Trophoblast cell (in vitro differentiated cells and primary cell): Measurements from ENCODE around the gene MRPL23.

Experiments used
- DNase-seq, 2 donors: peaks; one replicate each; pipeline ENCODE4 v3.0.0-alpha.2; 2016
- H2AFZ ChIP-seq: 2 replicates; pipeline ENCODE4 v1.6.1; 2013; ENCODE audit warnings: low read length, moderate library complexity, mild to moderate bottlenecking; ENCODE audit not compliant: insufficient read depth, poor library complexity
- H2AK5ac ChIP-seq: 2 replicates; pipeline ENCODE4 v1.6.1; 2013; ENCODE audit warnings: mild to moderate bottlenecking, low read length
- H2BK120ac ChIP-seq: 2 replicates; pipeline ENCODE4 v1.6.1; 2013; ENCODE audit warnings: low read length, mild to moderate bottlenecking, moderate library complexity; ENCODE audit not compliant: insufficient read depth, poor library complexity
- H2BK12ac ChIP-seq: 2 replicates; pipeline ENCODE4 v1.6.1; 2013; ENCODE audit warnings: mild to moderate bottlenecking, low read length, moderate library complexity
- H2BK5ac ChIP-seq: 2 replicates; pipeline ENCODE4 v1.6.1; 2013; ENCODE audit warnings: low read length, low read depth, moderate library complexity, mild to moderate bottlenecking; ENCODE audit not compliant: poor library complexity
- H3K14ac ChIP-seq: 2 replicates; pipeline ENCODE4 v1.6.1; 2013; ENCODE audit warnings: mild to moderate bottlenecking, low read length
- H3K18ac ChIP-seq: 2 replicates; pipeline ENCODE4 v1.6.1; 2013; ENCODE audit warnings: mild to moderate bottlenecking, low read length
- H3K23ac ChIP-seq: 2 replicates; pipeline ENCODE4 v1.6.1; 2013; ENCODE audit warnings: low read length
- H3K27ac ChIP-seq: 2 replicates; pipeline ENCODE4 v1.5.1; 2013; ENCODE audit warnings: low read depth, mild to moderate bottlenecking, inconsistent platforms, low read length, moderate library complexity
- H3K27me3 ChIP-seq: 2 replicates; pipeline ENCODE4 v1.6.1; 2013; ENCODE audit warnings: inconsistent platforms, mild to moderate bottlenecking, low read length, moderate library complexity; ENCODE audit not compliant: insufficient read depth
- H3K36me3 ChIP-seq, 2 experiments: 1 replicate in 1 of 2; 2 replicates in 1 of 2; pipeline ENCODE4 v1.6.1; 2013; ENCODE audit warnings: low read length in 2 of 2, mild to moderate bottlenecking in 2 of 2, moderate library complexity in 1 of 2; ENCODE audit not compliant: insufficient read depth in 2 of 2, control insufficient read depth in 1 of 2
- H3K4ac ChIP-seq: 2 replicates; pipeline ENCODE4 v1.6.1; 2013; ENCODE audit warnings: low read depth, mild to moderate bottlenecking, low read length, moderate library complexity
- H3K4me1 ChIP-seq, 2 experiments: 1 replicate in 1 of 2; 2 replicates in 1 of 2; pipeline ENCODE4 v1.6.1; 2013; ENCODE audit warnings: low read length in 2 of 2, mild to moderate bottlenecking in 2 of 2, moderate library complexity in 1 of 2; ENCODE audit not compliant: insufficient read depth in 2 of 2, control insufficient read depth in 1 of 2
- H3K4me2 ChIP-seq: 2 replicates; pipeline ENCODE4 v1.6.1; 2013; ENCODE audit warnings: inconsistent platforms, mild to moderate bottlenecking, low read length, moderate library complexity
- H3K4me3 ChIP-seq: 2 replicates; pipeline ENCODE4 v1.5.1; 2013; ENCODE audit warnings: mild to moderate bottlenecking, low read depth, low read length, inconsistent platforms
- H3K79me1 ChIP-seq: one replicate; pipeline ENCODE4 v1.6.1; 2013; ENCODE audit warnings: low read length
- H3K79me2 ChIP-seq: 2 replicates; pipeline ENCODE4 v1.6.1; 2013; ENCODE audit warnings: low read length, mild to moderate bottlenecking; ENCODE audit not compliant: control insufficient read depth, insufficient read depth, poor library complexity
- H3K9ac ChIP-seq: 2 replicates; pipeline ENCODE4 v1.6.1; 2013; ENCODE audit warnings: mild to moderate bottlenecking, low read length
- H3K9me3 ChIP-seq: 2 replicates; pipeline ENCODE4 v1.6.1; 2013; ENCODE audit warnings: low read depth, mild to moderate bottlenecking, control low read depth, inconsistent platforms, low read length; ENCODE audit not compliant: insufficient read depth
- H4K12ac ChIP-seq: 2 replicates; pipeline ENCODE4 v1.6.1; 2013; ENCODE audit warnings: low read depth, mild to moderate bottlenecking, low read length, moderate library complexity
- H4K8ac ChIP-seq: 2 replicates; pipeline ENCODE4 v1.6.1; 2013; ENCODE audit warnings: low read depth, mild to moderate bottlenecking, low read length, moderate library complexity
- H4K91ac ChIP-seq: one replicate; pipeline ENCODE4 v1.6.1; 2013; ENCODE audit warnings: low read depth, mild to moderate bottlenecking, low read length, moderate library complexity
- WGBS: extraction: QIAGEN DNeasy Blood & Tissue Kit; methylation state at CpG from one replicate; pipeline ENCODE4 v1.1.7; 2013; ENCODE audit warnings: missing lambda C conversion rate; ENCODE audit not compliant: insufficient read length, insufficient coverage; ENCODE audit errors: extremely low coverage; 5-methylcytosine and 5-hydroxymethylcytosine counted together

MRPL23 gene

GRCh38 chr11:1978720-1979473 is 31.8 kb downstream of the MRPL23 start:
- Histone ChIP-seq H2BK120ac (no peak overlapping the region), H3K36me3 (no peaks in the 10 kb centered on the region), H3K4me3 (no peak overlapping the region), H3K4me2 (no peak overlapping the region), H3K4me1 (peaks cover 2 to 4% of the 10 kb centered on the region in 2 experiments), H3K18ac (no peak overlapping the region), H3K9ac (no peak overlapping the region), H4K8ac (no peak overlapping the region), H4K12ac (no peak overlapping the region), H3K27me3 (no peaks in the 10 kb centered on the region), H2BK12ac (no peak overlapping the region), H3K79me2 (no peaks in the 10 kb centered on the region), H4K91ac (no peak overlapping the region), H2AK5ac (no peak overlapping the region), H3K14ac (no peak overlapping the region), H3K23ac (no peak overlapping the region), H3K79me1 (peaks cover 7% of the 10 kb centered on the region), H3K27ac (no peak overlapping the region), H3K4ac (no peak overlapping the region), H2AFZ (no peak overlapping the region), H3K9me3 (no peaks in the 10 kb centered on the region), H2BK5ac (no peak overlapping the region)
- no CpG with 5 or more reads among the region's 26 CpGs for WGBS
- no peak for DNase-seq

GRCh38 chr11:1979607-1980006 is 32.5 kb downstream of the MRPL23 start:
- no peaks in the 10 kb centered on the region for H3K36me3 ChIP-seq
- H3K9ac ChIP-seq, result no peak overlapping the region
- no peak for DNase-seq
- no peaks in the 10 kb centered on the region for H3K79me2 ChIP-seq
- no peak overlapping the region for H2AK5ac ChIP-seq
- peaks cover 2 to 4% of the 10 kb centered on the region in 2 experiments for H3K4me1 ChIP-seq
- H3K4me2 ChIP-seq, result no peak overlapping the region
- WGBS, result no CpG with 5 or more reads among the region's 11 CpGs
- H3K27me3 ChIP-seq, result no peaks in the 10 kb centered on the region
- H3K14ac ChIP-seq, result no peak overlapping the region
- H2BK5ac ChIP-seq, result peak overlapping the region; percentile 76
- no peak overlapping the region for H2AFZ ChIP-seq
- H4K91ac ChIP-seq, result peak overlapping the region; percentile 62
- H2BK12ac ChIP-seq, result no peak overlapping the region
- H3K4me3 ChIP-seq, result no peak overlapping the region
- H3K4ac ChIP-seq, result no peak overlapping the region
- no peak overlapping the region for H3K23ac ChIP-seq
- H3K27ac ChIP-seq, result no peak overlapping the region
- no peak overlapping the region for H4K8ac ChIP-seq
- no peaks in the 10 kb centered on the region for H3K9me3 ChIP-seq
- H3K18ac ChIP-seq, result no peak overlapping the region
- H3K79me1 ChIP-seq, result peaks cover 7% of the 10 kb centered on the region
- no peak overlapping the region for H4K12ac ChIP-seq
- no peak overlapping the region for H2BK120ac ChIP-seq

- no peaks in the 10 kb centered on the region for H3K9me3 ChIP-seq
- H3K79me1 ChIP-seq, result peaks cover 7% of the 10 kb centered on the region
- no peak overlapping the region for H2AK5ac ChIP-seq
- H3K4me2 ChIP-seq, result no peak overlapping the region
- no peak overlapping the region for H3K23ac ChIP-seq
- no peak overlapping the region for H4K12ac ChIP-seq
- no peak overlapping the region for H2BK12ac ChIP-seq
- WGBS, result no CpG with 5 or more reads among the region's 26 CpGs
- H2AFZ ChIP-seq, result no peak overlapping the region
- H3K18ac ChIP-seq, result no peak overlapping the region
- H3K36me3 ChIP-seq, result no peaks in the 10 kb centered on the region
- no peak overlapping the region for H3K9ac ChIP-seq
- no peaks in the 10 kb centered on the region for H3K79me2 ChIP-seq
- H3K4me1 ChIP-seq, result peaks cover 2 to 4% of the 10 kb centered on the region in 2 experiments
- peak overlapping the region; percentile 99 for H4K91ac ChIP-seq
- no peak overlapping the region for H2BK5ac ChIP-seq
- H3K27ac ChIP-seq, result no peak overlapping the region
- no peaks in the 10 kb centered on the region for H3K27me3 ChIP-seq
- H3K14ac ChIP-seq, result no peak overlapping the region
- no peak for DNase-seq
- H3K4ac ChIP-seq, result peak overlapping the region; percentile 83
- no peak overlapping the region for H3K4me3 ChIP-seq
- no peak overlapping the region for H4K8ac ChIP-seq
- H2BK120ac ChIP-seq, result peak overlapping the region; percentile 90
These were observed 35.9 kb downstream of the MRPL23 start for GRCh38 chr11:1982873-1983600.

GRCh38 chr11:1983601-1983961 is 36.4 kb downstream of the MRPL23 start:
- H2BK120ac ChIP-seq, result peak overlapping the region; percentile 90
- H3K18ac ChIP-seq, result peak overlapping the region; percentile 90
- peak overlapping the region; percentile 93 for H2BK5ac ChIP-seq
- H3K27ac ChIP-seq, result peak overlapping the region; percentile 61
- H4K91ac ChIP-seq, result peak overlapping the region; percentile 99
- H2BK12ac ChIP-seq, result peak overlapping the region; percentile 98
- H3K23ac ChIP-seq, result no peak overlapping the region
- no peak overlapping the region for H3K9ac ChIP-seq
- peak overlapping the region; percentile 99 for H2AK5ac ChIP-seq
- no peak overlapping the region for H2AFZ ChIP-seq
- no peaks in the 10 kb centered on the region for H3K79me2 ChIP-seq
- no peak overlapping the region for H3K4me2 ChIP-seq
- peak overlapping the region; percentile 85 for H4K8ac ChIP-seq
- H3K27me3 ChIP-seq, result no peaks in the 10 kb centered on the region
- no CpG with 5 or more reads among the region's 12 CpGs for WGBS
- peak overlapping the region; percentile 98 for H3K14ac ChIP-seq
- H3K4me1 ChIP-seq, result peaks cover 4% of the 10 kb centered on the region in 2 experiments
- H3K36me3 ChIP-seq, result no peaks in the 10 kb centered on the region
- peak overlapping the region; percentile 83 for H3K4ac ChIP-seq
- DNase-seq, result no peak
- H4K12ac ChIP-seq, result no peak overlapping the region
- H3K4me3 ChIP-seq, result no peak overlapping the region
- no peaks in the 10 kb centered on the region for H3K9me3 ChIP-seq
- H3K79me1 ChIP-seq, result peaks cover 7% of the 10 kb centered on the region
